Measurements from ENCODE around the gene AMBRA1. TPM values are rescaled to one million over a fixed set of nuclear protein-coding genes. Genes with fewer than 3 reads are reported as not detected.

The AMBRA1 gene
- total RNA-seq, 1 donor, result 23.7 TPM

DNA sequence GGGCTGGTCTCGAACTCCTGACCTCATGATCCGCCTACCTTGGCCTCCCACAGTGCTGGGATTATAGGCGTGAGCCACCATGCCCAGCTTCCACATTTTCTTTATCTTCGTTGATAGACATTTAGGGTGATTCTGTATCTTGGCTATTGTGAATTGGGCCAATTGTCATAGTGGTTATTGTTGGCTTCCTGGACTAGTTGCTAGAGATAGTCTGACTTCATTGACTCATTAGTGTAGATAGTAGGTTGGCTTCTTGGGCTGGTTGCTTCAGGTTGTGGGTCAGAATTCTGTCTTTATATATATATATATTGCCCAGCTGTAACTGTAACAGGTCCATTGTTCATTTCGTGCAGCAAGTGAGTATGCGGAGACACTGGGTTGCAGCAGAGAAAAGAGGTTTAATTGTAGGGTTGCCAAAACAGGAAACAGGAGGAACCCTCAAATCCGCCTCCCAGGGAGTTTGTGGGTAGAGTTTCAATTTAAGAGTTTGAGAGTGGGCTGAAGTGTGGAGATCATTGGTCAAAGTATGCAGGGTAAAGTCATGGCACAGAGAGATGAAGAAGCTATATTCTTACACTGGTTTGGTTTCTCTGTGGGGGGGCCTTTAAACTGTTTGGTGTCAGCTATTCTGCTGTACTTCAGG, 45.5 kb upstream of the AMBRA1 start:
- H3K4me3 ChIP-seq (ENCODE audit: low read depth, low read length), result no peak overlapping the region
- TF ChIP-seq, protein P1, sequence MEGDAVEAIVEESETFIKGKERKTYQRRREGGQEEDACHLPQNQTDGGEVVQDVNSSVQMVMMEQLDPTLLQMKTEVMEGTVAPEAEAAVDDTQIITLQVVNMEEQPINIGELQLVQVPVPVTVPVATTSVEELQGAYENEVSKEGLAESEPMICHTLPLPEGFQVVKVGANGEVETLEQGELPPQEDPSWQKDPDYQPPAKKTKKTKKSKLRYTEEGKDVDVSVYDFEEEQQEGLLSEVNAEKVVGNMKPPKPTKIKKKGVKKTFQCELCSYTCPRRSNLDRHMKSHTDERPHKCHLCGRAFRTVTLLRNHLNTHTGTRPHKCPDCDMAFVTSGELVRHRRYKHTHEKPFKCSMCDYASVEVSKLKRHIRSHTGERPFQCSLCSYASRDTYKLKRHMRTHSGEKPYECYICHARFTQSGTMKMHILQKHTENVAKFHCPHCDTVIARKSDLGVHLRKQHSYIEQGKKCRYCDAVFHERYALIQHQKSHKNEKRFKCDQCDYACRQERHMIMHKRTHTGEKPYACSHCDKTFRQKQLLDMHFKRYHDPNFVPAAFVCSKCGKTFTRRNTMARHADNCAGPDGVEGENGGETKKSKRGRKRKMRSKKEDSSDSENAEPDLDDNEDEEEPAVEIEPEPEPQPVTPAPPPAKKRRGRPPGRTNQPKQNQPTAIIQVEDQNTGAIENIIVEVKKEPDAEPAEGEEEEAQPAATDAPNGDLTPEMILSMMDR (IDR thresholded peaks at IDR 0.05; ENCODE audit: insufficient read depth, low read depth, low read length), result no peak
- DNase-seq (ENCODE audit: low read depth), result no peak

GRCh38 chr11:46637546-46637945, 43.7 kb upstream of the AMBRA1 start:
- no peak for DNase-seq (ENCODE audit: low read depth)
- no peak overlapping the region for H3K4me3 ChIP-seq (ENCODE audit: low read depth, low read length)
- TF ChIP-seq, protein P1 (IDR thresholded peaks at IDR 0.05; ENCODE audit: insufficient read depth, low read depth, low read length), result no peak

GRCh38 chr11:46635557-46636139, 41.8 kb upstream of the AMBRA1 start:
- no peak for DNase-seq (ENCODE audit: low read depth)
- TF ChIP-seq, protein P1 (IDR thresholded peaks at IDR 0.05; ENCODE audit: insufficient read depth, low read depth, low read length), result no peak
- H3K4me3 ChIP-seq (ENCODE audit: low read depth, low read length), result no peak overlapping the region

DNA sequence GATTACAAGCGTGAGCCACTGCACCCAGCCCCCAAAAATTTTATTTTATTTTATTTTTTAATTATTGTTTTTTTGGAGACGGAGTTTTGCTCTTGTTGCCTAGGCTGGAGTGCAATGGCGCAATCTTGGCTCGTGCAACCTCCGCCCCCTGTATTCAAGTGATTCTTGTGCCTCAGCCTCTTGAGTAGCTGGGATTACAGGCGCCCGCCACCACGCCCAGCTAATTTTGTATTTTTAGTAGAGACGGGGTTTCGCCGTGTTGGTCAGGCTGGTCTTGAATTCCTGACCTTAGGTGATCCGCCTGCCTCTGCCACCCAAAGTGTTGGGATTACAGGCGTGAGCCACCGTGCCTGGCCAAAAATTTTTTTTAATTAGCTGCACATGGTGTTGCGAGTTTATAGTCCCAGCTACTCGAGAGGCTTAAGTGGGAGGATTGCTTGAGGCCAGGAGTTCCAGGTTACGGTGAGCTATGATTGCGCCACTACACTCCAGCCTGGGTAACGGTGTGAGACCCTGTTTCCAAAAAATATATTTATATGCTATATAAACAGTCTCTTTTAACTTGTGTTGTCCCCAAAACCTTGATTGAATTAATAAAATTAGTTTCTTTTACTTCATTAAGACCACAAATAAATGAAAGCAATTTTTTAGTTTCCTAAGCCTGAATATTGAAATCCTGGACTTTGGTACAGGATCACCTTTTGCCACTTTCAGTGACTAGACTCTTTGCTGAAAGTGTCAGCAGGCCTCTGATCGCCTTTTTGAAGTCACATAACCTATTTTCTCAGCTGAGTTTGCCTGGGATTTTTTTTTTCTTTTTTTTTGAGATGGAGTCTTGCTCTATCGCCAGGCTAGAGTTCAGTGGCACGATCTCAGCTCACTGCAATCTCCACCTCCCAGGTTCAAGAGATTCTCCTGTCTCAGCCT, 39.7 kb upstream of the AMBRA1 start:
- H3K4me3 ChIP-seq (ENCODE audit: low read depth, low read length), result no peak overlapping the region
- DNase-seq (ENCODE audit: low read depth), result no peak
- TF ChIP-seq, protein P1 (IDR thresholded peaks at IDR 0.05; ENCODE audit: insufficient read depth, low read depth, low read length), result no peak

DNA sequence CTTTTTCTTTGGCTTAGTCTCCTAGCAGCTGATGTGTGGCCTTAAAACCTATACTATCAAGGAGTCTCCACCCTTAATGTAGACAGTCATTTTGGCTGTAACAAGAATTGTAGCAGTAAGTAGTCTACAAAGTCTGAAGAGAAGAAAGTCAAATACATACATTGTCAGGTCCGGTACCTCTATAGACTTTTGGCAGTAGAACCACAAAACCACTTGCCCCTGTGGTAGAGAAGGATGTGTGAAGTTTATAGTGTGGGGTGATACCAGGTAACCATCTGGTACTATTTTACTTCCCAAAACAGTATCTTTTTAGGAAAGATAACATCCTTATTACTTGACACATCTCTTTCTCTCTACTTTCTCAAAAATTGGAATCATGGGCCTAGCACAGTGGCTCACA, 38.7 kb upstream of the AMBRA1 start:
- DNase-seq (ENCODE audit: low read depth), result no peak
- TF ChIP-seq, protein P1 (IDR thresholded peaks at IDR 0.05; ENCODE audit: insufficient read depth, low read depth, low read length), result no peak

DNA sequence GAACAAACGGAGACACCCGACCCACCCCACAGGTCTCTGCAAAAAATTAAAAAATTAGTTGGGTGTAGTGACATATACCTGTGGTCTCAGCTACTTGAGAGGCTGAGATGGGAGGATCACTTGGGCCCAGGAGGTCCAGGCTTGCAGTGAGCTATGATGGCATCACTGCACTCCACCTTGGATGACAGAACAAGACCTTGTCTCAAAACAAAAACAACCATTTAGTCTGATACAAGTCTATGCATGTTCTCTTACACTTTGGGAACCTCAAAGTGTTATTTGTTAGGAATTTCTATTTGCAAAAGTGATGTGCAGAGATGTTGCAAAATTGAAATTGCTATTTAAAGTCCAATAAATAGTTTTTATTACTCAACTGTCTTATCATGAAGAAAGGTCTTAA, 37.9 kb upstream of the AMBRA1 start:
- TF ChIP-seq, protein P1 (IDR thresholded peaks at IDR 0.05; ENCODE audit: insufficient read depth, low read depth, low read length), result no peak
- DNase-seq (ENCODE audit: low read depth), result no peak
- no peak overlapping the region for H3K4me3 ChIP-seq (ENCODE audit: low read depth, low read length)

More for the DNA sequence above, 38.7 kb upstream of the AMBRA1 start:
- H3K4me3 ChIP-seq (ENCODE audit: low read depth, low read length), result no peak overlapping the region

All from fibroblast of villous mesenchyme (primary cell).